GM19452 (cell line): ENCODE measurements around the gene RAB3GAP1.

Experiments used
- ATAC-seq: cut with Tn5 transposase; IDR thresholded peaks from one replicate; pipeline ENCODE4 v1.9.1; 2021; ENCODE audit not compliant: unreplicated experiment

The RAB3GAP1 gene

GRCh38 chr2:135162377-135162776 lies 110.3 kb downstream of the RAB3GAP1 start:
- ATAC-seq, result no peak

- no peak for ATAC-seq
Observed at GRCh38 chr2:135162786-135163185, 110.7 kb downstream of the RAB3GAP1 start.

GRCh38 chr2:135163306-135163705 lies 111.2 kb downstream of the RAB3GAP1 start:
- no peak for ATAC-seq

- ATAC-seq, result no peak
Observed at GRCh38 chr2:135163901-135164300, 111.8 kb downstream of the RAB3GAP1 start.

- ATAC-seq, result no peak
Observed at GRCh38 chr2:135164431-135164830, 112.3 kb downstream of the RAB3GAP1 start.

- ATAC-seq, result no peak
Observed at GRCh38 chr2:135167273-135167672, 115.2 kb downstream of the RAB3GAP1 start.

GRCh38 chr2:135168204-135168856 lies 116.2 kb downstream of the RAB3GAP1 start:
- ATAC-seq, result no peak

GRCh38 chr2:135169900-135170753 lies 118.0 kb downstream of the RAB3GAP1 start:
- no peak for ATAC-seq

- ATAC-seq, result no peak
Observed at GRCh38 chr2:135174049-135174809, 122.1 kb downstream of the RAB3GAP1 start.

- no peak for ATAC-seq
Observed at GRCh38 chr2:135174810-135175093, 122.7 kb downstream of the RAB3GAP1 start.

GRCh38 chr2:135175177-135175576 lies 123.1 kb downstream of the RAB3GAP1 start:
- ATAC-seq, result no peak

GRCh38 chr2:135179689-135180088 lies 127.6 kb downstream of the RAB3GAP1 start:
- no peak for ATAC-seq

GRCh38 chr2:135182190-135182589 lies 130.1 kb downstream of the RAB3GAP1 start:
- ATAC-seq, result no peak

GRCh38 chr2:135182601-135183000 lies 130.5 kb downstream of the RAB3GAP1 start:
- ATAC-seq, result no peak

- no peak for ATAC-seq
Observed at GRCh38 chr2:135183822-135184221, 131.7 kb downstream of the RAB3GAP1 start.

- no peak for ATAC-seq
Observed at GRCh38 chr2:135186054-135186453, 134.0 kb downstream of the RAB3GAP1 start.

- no peak for ATAC-seq
Observed at GRCh38 chr2:135187270-135187669, 135.2 kb downstream of the RAB3GAP1 start.

GRCh38 chr2:135189148-135189547 lies 137.1 kb downstream of the RAB3GAP1 start:
- ATAC-seq, result no peak

GRCh38 chr2:135190799-135191198 lies 138.7 kb downstream of the RAB3GAP1 start:
- no peak for ATAC-seq

- ATAC-seq, result no peak
Observed at GRCh38 chr2:135198481-135198880, 146.4 kb downstream of the RAB3GAP1 start.

GRCh38 chr2:135202751-135203150 lies 150.7 kb downstream of the RAB3GAP1 start:
- ATAC-seq, result no peak

- ATAC-seq, result no peak
Observed at GRCh38 chr2:135203944-135204343, 151.9 kb downstream of the RAB3GAP1 start.
